Measurements from ENCODE around the gene CDK9. TPM values are rescaled to one million over a fixed set of nuclear protein-coding genes. Genes with fewer than 3 reads are reported as not detected.

The CDK9 gene
- total RNA-seq, 2 donors from 2014 or later, result 104 to 111 TPM

- TF ChIP-seq, protein P1, sequence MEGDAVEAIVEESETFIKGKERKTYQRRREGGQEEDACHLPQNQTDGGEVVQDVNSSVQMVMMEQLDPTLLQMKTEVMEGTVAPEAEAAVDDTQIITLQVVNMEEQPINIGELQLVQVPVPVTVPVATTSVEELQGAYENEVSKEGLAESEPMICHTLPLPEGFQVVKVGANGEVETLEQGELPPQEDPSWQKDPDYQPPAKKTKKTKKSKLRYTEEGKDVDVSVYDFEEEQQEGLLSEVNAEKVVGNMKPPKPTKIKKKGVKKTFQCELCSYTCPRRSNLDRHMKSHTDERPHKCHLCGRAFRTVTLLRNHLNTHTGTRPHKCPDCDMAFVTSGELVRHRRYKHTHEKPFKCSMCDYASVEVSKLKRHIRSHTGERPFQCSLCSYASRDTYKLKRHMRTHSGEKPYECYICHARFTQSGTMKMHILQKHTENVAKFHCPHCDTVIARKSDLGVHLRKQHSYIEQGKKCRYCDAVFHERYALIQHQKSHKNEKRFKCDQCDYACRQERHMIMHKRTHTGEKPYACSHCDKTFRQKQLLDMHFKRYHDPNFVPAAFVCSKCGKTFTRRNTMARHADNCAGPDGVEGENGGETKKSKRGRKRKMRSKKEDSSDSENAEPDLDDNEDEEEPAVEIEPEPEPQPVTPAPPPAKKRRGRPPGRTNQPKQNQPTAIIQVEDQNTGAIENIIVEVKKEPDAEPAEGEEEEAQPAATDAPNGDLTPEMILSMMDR (IDR thresholded peaks at IDR 0.05), result no peak
- peaks cover 8% of the 10 kb centered on the region in 2 donors for H3K4me1 ChIP-seq (ENCODE audit: control insufficient read depth in 1 of 2, low read depth in 2 of 2)
Observed at GRCh38 chr9:127770905-127771569, 14.8 kb upstream of the CDK9 start.

GRCh38 chr9:127771570-127772189 lies 14.2 kb upstream of the CDK9 start:
- H3K27ac ChIP-seq, result no peak overlapping the region
- TF ChIP-seq, protein P1 (IDR thresholded peaks at IDR 0.05), result no peak
- ATAC-seq (ENCODE audit: insufficient number of reproducible peaks, low FRiP score, low read depth), result no peak
- no peaks in the 10 kb centered on the region for H3K9me3 ChIP-seq
- no peak for DNase-seq (ENCODE audit: low spot score)
- H3K36me3 ChIP-seq, result no peaks in the 10 kb centered on the region
- H3K4me1 ChIP-seq (ENCODE audit: control insufficient read depth in 1 of 2, low read depth in 2 of 2), result peaks cover 8% of the 10 kb centered on the region in 2 donors
- no peaks in the 10 kb centered on the region for H3K27me3 ChIP-seq (replicated peaks; ENCODE audit: insufficient read depth)
- peak overlapping the region; percentile 76 for H3K4me3 ChIP-seq

More at GRCh38 chr9:127770905-127771569, 14.8 kb upstream of the CDK9 start:
- no peaks in the 10 kb centered on the region for H3K27me3 ChIP-seq (replicated peaks; ENCODE audit: insufficient read depth)
- no peaks in the 10 kb centered on the region for H3K9me3 ChIP-seq
- peak overlapping the region; percentile 76 for H3K4me3 ChIP-seq
- peak; percentile 95 for ATAC-seq (ENCODE audit: insufficient number of reproducible peaks, low FRiP score, low read depth)
- peak; percentile 96 for DNase-seq (ENCODE audit: low spot score)
- H3K36me3 ChIP-seq, result no peaks in the 10 kb centered on the region
- H3K27ac ChIP-seq, result peak overlapping the region in 1 of 2 donors; percentile 44

DNA sequence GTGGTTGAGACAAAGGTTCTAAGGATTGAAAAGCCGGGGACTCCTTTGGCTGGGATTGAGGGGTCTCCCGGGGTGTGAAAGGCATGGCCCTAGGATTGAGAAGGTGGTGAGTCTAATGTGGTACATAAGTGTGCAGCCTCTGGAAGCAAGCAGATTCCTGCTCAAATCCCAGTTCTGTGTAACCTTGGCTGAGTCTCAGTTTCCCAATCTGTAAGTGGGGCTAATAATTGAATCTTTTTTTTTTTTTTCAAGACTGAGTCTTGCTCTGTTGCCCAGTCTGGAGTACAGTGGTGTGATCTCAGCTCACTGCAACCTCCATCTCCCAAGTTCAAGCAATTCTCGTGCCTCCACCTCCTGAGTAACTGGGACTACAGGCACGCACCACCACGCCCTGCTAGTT lies 13.2 kb upstream of the CDK9 start:
- Histone ChIP-seq H3K9me3 (no peaks in the 10 kb centered on the region), H3K4me1 (ENCODE audit: control insufficient read depth in 1 of 2, low read depth in 2 of 2) (peaks cover 8% of the 10 kb centered on the region in 2 donors), H3K36me3 (no peaks in the 10 kb centered on the region), H3K27me3 (replicated peaks; ENCODE audit: insufficient read depth) (no peaks in the 10 kb centered on the region), H3K27ac (no peak overlapping the region), H3K4me3 (no peak overlapping the region)
- DNase-seq (ENCODE audit: low spot score) (no peak), ATAC-seq (ENCODE audit: insufficient number of reproducible peaks, low FRiP score, low read depth) (no peak)
- TF ChIP-seq, protein P1 (IDR thresholded peaks at IDR 0.05), result no peak

GRCh38 chr9:127773272-127773671 lies 12.6 kb upstream of the CDK9 start:
- TF ChIP-seq, protein P1 (IDR thresholded peaks at IDR 0.05), result no peak
- Histone ChIP-seq H3K36me3 (no peaks in the 10 kb centered on the region), H3K27me3 (replicated peaks; ENCODE audit: insufficient read depth) (no peaks in the 10 kb centered on the region), H3K9me3 (no peaks in the 10 kb centered on the region), H3K27ac (no peak overlapping the region), H3K4me3 (no peak overlapping the region), H3K4me1 (ENCODE audit: control insufficient read depth in 1 of 2, low read depth in 2 of 2) (peaks cover 8% of the 10 kb centered on the region in 2 donors)
- DNase-seq (ENCODE audit: low spot score) (no peak), ATAC-seq (ENCODE audit: insufficient number of reproducible peaks, low FRiP score, low read depth) (no peak)

DNA sequence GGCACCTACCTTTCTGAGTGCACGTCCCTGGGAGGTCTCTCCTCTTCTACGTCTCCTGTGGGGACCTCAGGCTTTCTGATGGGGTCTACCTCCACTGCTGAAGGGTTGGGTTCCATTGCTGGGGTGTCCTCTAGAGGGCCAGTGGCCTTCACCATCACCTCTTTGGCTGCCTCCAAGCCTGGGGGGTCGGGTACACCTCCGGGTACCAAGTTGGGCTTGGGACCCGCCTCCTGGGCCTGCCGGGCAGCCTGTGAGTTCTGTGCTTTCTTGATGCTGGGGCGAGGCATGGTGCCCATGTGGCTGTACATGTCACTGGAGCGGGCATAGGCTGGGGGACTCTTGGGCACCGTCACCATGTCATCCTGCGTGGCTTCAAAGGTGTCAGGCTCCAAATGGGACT lies 11.9 kb upstream of the CDK9 start:
- ATAC-seq (ENCODE audit: insufficient number of reproducible peaks, low FRiP score, low read depth), result no peak
- no peaks in the 10 kb centered on the region for H3K27me3 ChIP-seq (replicated peaks; ENCODE audit: insufficient read depth)
- H3K4me1 ChIP-seq (ENCODE audit: control insufficient read depth in 1 of 2, low read depth in 2 of 2), result peaks cover 8% of the 10 kb centered on the region in 2 donors
- no peak for DNase-seq (ENCODE audit: low spot score)
- H3K36me3 ChIP-seq, result no peaks in the 10 kb centered on the region
- H3K27ac ChIP-seq, result no peak overlapping the region
- TF ChIP-seq, protein P1 (IDR thresholded peaks at IDR 0.05), result no peak
- H3K9me3 ChIP-seq, result no peaks in the 10 kb centered on the region
- no peak overlapping the region for H3K4me3 ChIP-seq
